Neural cell (in vitro differentiated cells): ENCODE measurements around the gene FAAH.

Source experiments
- CTCF ChIP-seq: fragments of 450-650 bp; IDR thresholded peaks from 2 replicates; pipeline ENCODE4 v1.5.1; 2014; ENCODE audit warnings: antibody characterized with exemption, mild to moderate bottlenecking, moderate library complexity; ENCODE audit not compliant: poor library complexity, severe bottlenecking
- EP300 ChIP-seq: fragments of 450-650 bp; conservative IDR thresholded peaks from 2 replicates; pipeline ENCODE4 v1.6.1; 2014; ENCODE audit warnings: antibody characterized with exemption, mild to moderate bottlenecking, moderate library complexity; ENCODE audit not compliant: poor library complexity, severe bottlenecking
- EZH2 ChIP-seq: fragments of 200-600, 300-800 bp; shearing (Covaris generic), sonication (generic); IDR thresholded peaks from 2 replicates; pipeline ENCODE4 v1.6.1; 2014; ENCODE audit warnings: antibody characterized with exemption, low read length, borderline replicate concordance, mild to moderate bottlenecking; ENCODE audit not compliant: insufficient read depth, poor library complexity, severe bottlenecking
- POLR2AphosphoS5 ChIP-seq: IDR thresholded peaks from 2 replicates; pipeline ENCODE4 v1.6.1; 2012
- SMC3 ChIP-seq: fragments of 450-650 bp; conservative IDR thresholded peaks from 2 replicates; pipeline ENCODE4 v1.6.1; 2014; ENCODE audit warnings: antibody characterized with exemption, mild to moderate bottlenecking, moderate library complexity; ENCODE audit not compliant: poor library complexity
- TAF1 ChIP-seq: IDR thresholded peaks from 2 replicates; pipeline ENCODE4 v1.6.1; 2012; ENCODE audit warnings: low read depth

DNA sequence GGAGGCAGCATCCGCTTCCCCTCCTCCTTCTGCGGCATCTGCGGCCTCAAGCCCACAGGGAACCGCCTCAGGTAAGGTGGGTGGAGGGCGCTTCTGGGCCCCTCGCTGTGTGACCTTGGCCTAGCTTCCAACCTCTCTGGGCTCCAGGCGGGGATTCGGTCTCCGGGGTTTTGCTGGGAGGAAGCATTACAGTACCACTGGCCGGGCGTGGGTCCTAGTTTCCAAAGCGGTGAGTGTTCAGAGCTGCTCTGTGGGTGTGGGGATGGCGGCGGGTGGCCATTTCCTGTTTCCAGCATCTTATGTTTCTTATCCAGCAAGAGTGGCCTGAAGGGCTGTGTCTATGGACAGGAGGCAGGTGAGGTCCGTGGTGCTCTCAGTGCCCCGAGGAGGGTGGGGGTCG lies 11.6 kb downstream of the FAAH start:
- no peak for TF ChIP-seq SMC3
- no peak for TF ChIP-seq EZH2
- TF ChIP-seq CTCF, result no peak
- TF ChIP-seq POLR2AphosphoS5, result no peak
- no peak for TF ChIP-seq EP300
- TF ChIP-seq TAF1, result no peak
